Testis (tissue), 3 donors: ENCODE measurements around the gene CDK11B. TPM values are rescaled to one million over a fixed set of nuclear protein-coding genes. Genes with fewer than 3 reads are reported as not detected.

Experiments
- DNase-seq: peaks from one replicate; pipeline ENCODE4 v3.0.0-alpha.2; 2019
- H3K27ac ChIP-seq, 2 donors: fragments of 200-600 bp; sonication (generic); one replicate each; pipeline ENCODE4 v1.5.1; 2019
- H3K27me3 ChIP-seq: fragments of 200-600 bp; sonication (generic); one replicate; pipeline ENCODE4 v1.5.1; 2019
- H3K36me3 ChIP-seq: fragments of 200-600 bp; sonication (generic); one replicate; pipeline ENCODE4 v1.5.1; 2017; ENCODE audit warnings: low read depth; ENCODE audit errors: missing control alignments
- H3K4me1 ChIP-seq: fragments of 200-600 bp; sonication (generic); one replicate; pipeline ENCODE4 v1.5.1; 2019
- H3K4me3 ChIP-seq, 2 donors: fragments of 200-600 bp; sonication (generic); one replicate each; pipeline ENCODE4 v1.5.1; 2017 to 2019
- H3K9me3 ChIP-seq: fragments of 200-600 bp; sonication (generic); one replicate; pipeline ENCODE4 v1.5.1; 2017
- CTCF ChIP-seq, 3 experiments: fragments of 450-650 bp in 2 of 3; fragments of 200-600 bp in 1 of 3; sonication (generic) in 1 of 3; IDR thresholded peaks; one replicate each; pipeline ENCODE4 v1.5.1; 2016 to 2019; ENCODE audit warnings: antibody characterized with exemption in 3 of 3, mild to moderate bottlenecking in 2 of 3, moderate library complexity in 1 of 3
- POLR2A ChIP-seq: fragments of 450-650 bp; IDR thresholded peaks from one replicate; pipeline ENCODE4 v1.6.1; 2017; ENCODE audit warnings: antibody characterized with exemption, mild to moderate bottlenecking, moderate library complexity
- WGBS, 2 donors: methylation state at CpG; one replicate each; pipeline ENCODE4 v1.1.5; 2018; 5-methylcytosine and 5-hydroxymethylcytosine counted together
- intact Hi-C: fragments of 100-400 bp; cut with DNase I; formaldehyde crosslinking; loops from one replicate; pipeline ENCODE4 v1.15.1; 2023; ENCODE audit warnings: low total_unique reads
- polyA plus RNA-seq: library from polyadenylated mRNA; stranded (reverse); fragments of 350-450 nt; fragmentation: Illumina TruSeq; extraction: RNeasy Lipid Tissue Mini Kit (QIAGEN cat#74804); gene quantifications from one replicate; pipeline ENCODE4 v1.2.3, GENCODE V29; 2014; ENCODE audit warnings: low read depth, low replicate concordance; ENCODE audit not compliant: insufficient read depth
- total RNA-seq, 2 donors: library from RNA; depleted of rRNA; stranded (reverse); fragments of >200 nt; gene quantifications; one replicate each; pipeline ENCODE4 v1.2.3, GENCODE V29; 2016

CDK11B gene
- total and polyA plus RNA-seq, 3 donors from 2014 or later, result 48.1 to 57.7 (median 56.0) TPM

GRCh38 chr1:1620433-1621139, 38.2 kb downstream of the CDK11B start:
- no peaks in the 10 kb centered on the region for H3K27me3 ChIP-seq
- H3K4me3 ChIP-seq, result no peak overlapping the region
- no peak overlapping the region for H3K27ac ChIP-seq
- intact Hi-C loops, result no loop called here
- no peaks in the 10 kb centered on the region for H3K9me3 ChIP-seq
- TF ChIP-seq POLR2A (no peak), CTCF (IDR thresholded peaks at IDR 0.05) (no peak)
- 90 to 95% methylated on average over 4 to 16 of the region's 16 CpGs for WGBS, 2 donors
- no peaks in the 10 kb centered on the region for H3K36me3 ChIP-seq
- no peak for DNase-seq
- peaks cover 11% of the 10 kb centered on the region for H3K4me1 ChIP-seq

GRCh38 chr1:1619917-1620361, 38.9 kb downstream of the CDK11B start:
- Histone ChIP-seq H3K4me3 (no peak overlapping the region), H3K36me3 (no peaks in the 10 kb centered on the region), H3K4me1 (peaks cover 11% of the 10 kb centered on the region), H3K27ac (no peak overlapping the region), H3K9me3 (no peaks in the 10 kb centered on the region), H3K27me3 (no peaks in the 10 kb centered on the region)
- intact Hi-C loops, result no loop called here
- 65 to 73% methylated on average over 4 to 14 of the region's 14 CpGs for WGBS, 2 donors
- no peak for DNase-seq
- no peak for TF ChIP-seq POLR2A
- no peak for TF ChIP-seq CTCF (IDR thresholded peaks at IDR 0.05)

GRCh38 chr1:1618396-1619068, 40.3 kb downstream of the CDK11B start:
- 90 to 100% methylated on average over 1 to 9 of the region's 9 CpGs for WGBS, 2 donors
- H3K36me3 ChIP-seq, result no peaks in the 10 kb centered on the region

GRCh38 chr1:1617925-1618324, 40.9 kb downstream of the CDK11B start:
- intact Hi-C loops, result no loop called here
- Histone ChIP-seq H3K9me3 (no peaks in the 10 kb centered on the region), H3K4me3 (no peak overlapping the region), H3K27ac (no peak overlapping the region), H3K4me1 (peaks cover 19% of the 10 kb centered on the region), H3K27me3 (no peaks in the 10 kb centered on the region), H3K36me3 (no peaks in the 10 kb centered on the region)
- no peak for DNase-seq
- 87 to 90% methylated on average over 6 of the region's 6 CpGs for WGBS, 2 donors
- no peak for TF ChIP-seq POLR2A
- TF ChIP-seq CTCF (IDR thresholded peaks at IDR 0.05), result no peak

More at GRCh38 chr1:1618396-1619068, 40.3 kb downstream of the CDK11B start:
- no peak for TF ChIP-seq CTCF (IDR thresholded peaks at IDR 0.05)
- no peak for TF ChIP-seq POLR2A
- Histone ChIP-seq H3K9me3 (no peaks in the 10 kb centered on the region), H3K4me1 (peaks cover 15% of the 10 kb centered on the region), H3K4me3 (no peak overlapping the region), H3K27ac (no peak overlapping the region), H3K27me3 (no peaks in the 10 kb centered on the region)
- DNase-seq, result no peak
- intact Hi-C loops, result no loop called here
